ENCODE measurements around the gene TOR1B.

TOR1B gene

DNA sequence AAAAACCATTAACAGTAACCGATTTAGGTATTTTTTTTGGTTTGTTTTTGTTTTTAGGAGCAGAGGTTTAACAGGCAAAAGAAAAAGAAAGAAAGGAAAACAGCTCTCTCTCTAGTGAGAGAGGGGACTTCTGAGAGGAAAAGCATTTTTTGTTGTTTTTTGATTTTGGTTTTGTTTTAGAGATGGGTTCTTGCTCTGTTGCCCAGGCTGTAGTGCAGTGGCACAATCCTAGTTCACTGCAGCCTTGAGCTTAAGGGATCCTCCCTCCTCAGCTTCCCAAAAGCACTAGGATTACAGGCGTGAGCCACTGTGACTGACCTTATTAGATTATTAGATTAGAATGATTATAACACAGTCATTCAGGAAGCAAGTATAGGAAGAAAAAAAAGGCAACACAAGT lies 42.4 kb downstream of the TOR1B start:
- DNase-seq (ENCODE audit: low spot score) = no peak

DNA sequence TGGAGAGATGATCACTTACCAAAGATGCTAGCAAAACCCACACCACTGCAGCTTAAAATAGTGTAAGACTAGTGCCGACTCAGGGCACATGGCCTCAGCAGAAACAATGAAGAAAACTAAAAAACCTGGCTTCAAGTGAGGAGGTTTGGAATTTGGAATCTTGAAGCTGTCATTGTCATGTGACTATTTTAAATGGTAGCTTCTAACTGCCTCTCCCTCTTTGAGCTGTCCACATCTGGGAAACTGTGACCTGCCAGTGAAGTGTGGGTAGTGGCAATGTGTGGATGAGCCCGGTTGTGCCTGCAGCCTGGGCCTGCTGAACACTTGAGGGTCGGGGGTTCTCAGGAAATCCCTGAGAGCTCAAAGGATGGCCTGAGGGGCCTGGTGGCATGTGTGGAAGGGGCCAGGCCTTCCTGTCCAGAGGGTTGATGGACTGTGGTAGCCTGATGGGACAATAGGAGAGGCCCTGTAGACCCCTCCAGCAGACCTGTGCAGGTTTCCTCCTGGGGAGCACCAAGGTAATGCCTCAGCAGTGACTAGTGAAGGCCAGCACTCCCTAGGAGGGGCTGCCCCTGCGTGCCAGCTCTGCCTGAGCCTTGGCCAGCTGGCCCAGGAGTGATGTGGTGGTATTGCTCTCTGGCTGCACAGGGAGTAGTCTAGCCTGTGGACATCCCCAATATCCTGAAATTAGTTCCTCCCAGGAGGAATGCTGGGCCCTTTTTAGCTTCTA lies 45.9 kb downstream of the TOR1B start:
- DNase-seq (ENCODE audit: low spot score) = no peak

DNA sequence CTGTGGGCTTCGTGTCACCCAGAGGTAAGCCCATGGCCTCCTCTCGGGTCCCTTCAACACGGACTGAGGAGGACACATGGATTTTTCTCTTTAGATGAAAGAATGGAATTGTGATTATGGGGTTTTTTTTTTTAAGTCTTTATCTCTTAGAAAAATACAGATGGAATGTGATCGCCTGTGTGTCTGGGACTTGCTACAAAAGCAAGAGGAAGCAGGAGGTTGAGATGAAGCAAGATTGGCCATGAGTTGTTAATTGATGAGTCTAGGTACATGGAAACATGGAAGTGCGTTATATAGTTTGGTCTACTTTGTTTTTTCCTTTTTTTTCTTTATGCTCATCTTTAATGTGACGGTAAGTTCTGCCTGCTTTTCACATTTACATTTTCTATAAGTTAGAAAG lies 46.9 kb downstream of the TOR1B start:
- DNase-seq (ENCODE audit: low spot score) = no peak

- DNase-seq (ENCODE audit: low spot score) = no peak
These were observed 48.0 kb downstream of the TOR1B start for GRCh38 chr9:129850821-129851550.

GRCh38 chr9:129851821-129852220 lies 48.8 kb downstream of the TOR1B start:
- DNase-seq (ENCODE audit: low spot score) = no peak

- DNase-seq (ENCODE audit: low spot score) = no peak
These were observed 49.6 kb downstream of the TOR1B start for GRCh38 chr9:129852579-129852978.

DNA sequence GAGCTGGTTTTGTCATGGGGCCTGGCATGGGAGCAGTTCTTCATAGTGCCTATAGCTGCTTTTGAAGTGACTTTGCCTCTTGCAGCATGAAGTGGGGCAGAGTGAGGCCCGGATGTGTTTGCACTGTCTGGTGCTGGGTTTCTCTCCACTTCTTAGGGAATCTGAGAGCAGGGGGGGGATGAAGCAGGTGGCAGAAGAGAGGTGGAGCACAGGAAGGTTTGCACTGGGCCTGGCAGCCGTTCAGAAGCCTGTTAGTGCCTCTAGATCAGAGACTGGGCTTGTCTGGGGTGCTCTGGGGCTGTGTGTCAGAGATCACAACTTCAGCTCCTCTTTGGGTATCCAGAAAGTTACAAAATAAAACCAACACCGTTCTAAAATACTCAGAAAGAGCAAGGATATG lies 50.6 kb downstream of the TOR1B start:
- no peak for DNase-seq (ENCODE audit: low spot score)

DNA sequence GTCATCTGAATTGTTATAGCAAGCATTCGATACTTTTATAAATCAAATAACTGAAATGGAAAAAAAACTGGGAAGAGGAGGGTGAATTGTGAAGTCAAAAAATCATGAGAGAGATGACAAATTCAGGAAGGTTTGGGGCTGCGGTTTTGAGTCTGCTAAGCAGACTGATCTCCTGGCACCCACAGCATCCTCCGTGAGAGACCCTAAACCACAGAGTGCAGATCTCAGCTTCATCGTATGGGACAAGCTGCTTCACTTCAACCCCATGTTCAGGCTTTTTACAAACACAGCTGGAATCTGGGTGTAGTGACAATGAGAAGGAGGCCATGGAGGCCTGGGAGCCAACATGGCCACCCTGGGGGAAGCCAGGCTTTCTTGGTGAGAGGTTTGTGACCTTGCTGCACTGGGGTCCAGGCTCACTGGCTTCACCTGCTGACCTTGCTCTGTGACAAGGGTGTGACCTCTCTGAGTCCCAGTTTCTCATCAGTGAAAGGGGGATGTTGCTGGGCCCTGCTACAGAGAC lies 51.7 kb downstream of the TOR1B start:
- no peak for DNase-seq (ENCODE audit: low spot score)

GRCh38 chr9:129857207-129857606 lies 54.2 kb downstream of the TOR1B start:
- no peak for DNase-seq (ENCODE audit: low spot score)

DNA sequence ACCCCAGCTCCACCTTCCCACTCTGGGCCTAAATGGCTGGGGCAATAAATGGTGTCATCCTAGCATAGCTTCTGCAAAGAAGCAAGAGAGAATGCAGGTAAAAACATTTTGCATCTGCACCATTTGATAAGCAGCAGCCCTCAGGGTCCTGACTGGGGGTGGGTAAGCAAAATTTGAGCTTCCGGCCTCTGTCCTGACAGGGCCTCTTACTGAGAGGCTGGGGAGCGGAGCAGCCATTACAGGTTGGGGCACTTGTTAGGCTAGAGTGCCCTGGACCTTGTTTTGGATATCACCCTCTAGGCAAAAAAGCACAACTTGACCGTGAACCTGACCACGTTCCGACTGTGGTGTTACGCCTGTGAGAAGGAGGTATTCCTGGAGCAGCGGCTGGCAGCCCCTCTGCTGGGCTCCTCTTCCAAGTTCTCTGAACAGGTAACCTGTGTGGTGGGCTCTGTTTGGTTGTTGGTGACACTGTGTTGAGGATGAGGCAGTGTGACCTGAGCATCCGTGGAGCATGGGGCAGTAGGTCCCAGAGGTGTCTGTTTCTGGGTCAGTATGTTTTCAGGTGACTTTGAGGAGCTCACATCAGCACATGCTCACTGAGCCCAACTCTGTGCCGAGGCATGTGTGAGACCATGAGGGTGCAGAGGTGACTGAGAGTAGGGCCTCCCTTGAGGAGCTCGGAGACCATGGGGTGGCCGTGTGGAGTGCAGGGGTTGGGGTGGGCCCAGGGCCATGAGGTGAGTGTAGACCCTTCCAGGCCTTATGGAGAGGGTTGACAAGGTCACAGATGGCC lies 55.4 kb downstream of the TOR1B start:
- no peak for DNase-seq (ENCODE audit: low spot score)
